GM18502 (cell line): ENCODE data around the gene LRRC41.
"Not testable (repeated sequence)": the region's sequence is repeated elsewhere in the genome, so short reads cannot be mapped to it uniquely, and the experiment has no call there.

ENCODE experiments used
- ATAC-seq: cut with Tn5 transposase; IDR thresholded peaks from one replicate; pipeline ENCODE4 v1.9.1; 2021; ENCODE audit warnings: mild to moderate bottlenecking; ENCODE audit not compliant: unreplicated experiment, poor library complexity

Gene LRRC41, protein sequence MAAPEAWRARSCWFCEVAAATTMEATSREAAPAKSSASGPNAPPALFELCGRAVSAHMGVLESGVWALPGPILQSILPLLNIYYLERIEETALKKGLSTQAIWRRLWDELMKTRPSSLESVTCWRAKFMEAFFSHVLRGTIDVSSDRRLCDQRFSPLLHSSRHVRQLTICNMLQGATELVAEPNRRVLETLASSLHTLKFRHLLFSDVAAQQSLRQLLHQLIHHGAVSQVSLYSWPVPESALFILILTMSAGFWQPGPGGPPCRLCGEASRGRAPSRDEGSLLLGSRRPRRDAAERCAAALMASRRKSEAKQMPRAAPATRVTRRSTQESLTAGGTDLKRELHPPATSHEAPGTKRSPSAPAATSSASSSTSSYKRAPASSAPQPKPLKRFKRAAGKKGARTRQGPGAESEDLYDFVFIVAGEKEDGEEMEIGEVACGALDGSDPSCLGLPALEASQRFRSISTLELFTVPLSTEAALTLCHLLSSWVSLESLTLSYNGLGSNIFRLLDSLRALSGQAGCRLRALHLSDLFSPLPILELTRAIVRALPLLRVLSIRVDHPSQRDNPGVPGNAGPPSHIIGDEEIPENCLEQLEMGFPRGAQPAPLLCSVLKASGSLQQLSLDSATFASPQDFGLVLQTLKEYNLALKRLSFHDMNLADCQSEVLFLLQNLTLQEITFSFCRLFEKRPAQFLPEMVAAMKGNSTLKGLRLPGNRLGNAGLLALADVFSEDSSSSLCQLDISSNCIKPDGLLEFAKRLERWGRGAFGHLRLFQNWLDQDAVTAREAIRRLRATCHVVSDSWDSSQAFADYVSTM

DNA sequence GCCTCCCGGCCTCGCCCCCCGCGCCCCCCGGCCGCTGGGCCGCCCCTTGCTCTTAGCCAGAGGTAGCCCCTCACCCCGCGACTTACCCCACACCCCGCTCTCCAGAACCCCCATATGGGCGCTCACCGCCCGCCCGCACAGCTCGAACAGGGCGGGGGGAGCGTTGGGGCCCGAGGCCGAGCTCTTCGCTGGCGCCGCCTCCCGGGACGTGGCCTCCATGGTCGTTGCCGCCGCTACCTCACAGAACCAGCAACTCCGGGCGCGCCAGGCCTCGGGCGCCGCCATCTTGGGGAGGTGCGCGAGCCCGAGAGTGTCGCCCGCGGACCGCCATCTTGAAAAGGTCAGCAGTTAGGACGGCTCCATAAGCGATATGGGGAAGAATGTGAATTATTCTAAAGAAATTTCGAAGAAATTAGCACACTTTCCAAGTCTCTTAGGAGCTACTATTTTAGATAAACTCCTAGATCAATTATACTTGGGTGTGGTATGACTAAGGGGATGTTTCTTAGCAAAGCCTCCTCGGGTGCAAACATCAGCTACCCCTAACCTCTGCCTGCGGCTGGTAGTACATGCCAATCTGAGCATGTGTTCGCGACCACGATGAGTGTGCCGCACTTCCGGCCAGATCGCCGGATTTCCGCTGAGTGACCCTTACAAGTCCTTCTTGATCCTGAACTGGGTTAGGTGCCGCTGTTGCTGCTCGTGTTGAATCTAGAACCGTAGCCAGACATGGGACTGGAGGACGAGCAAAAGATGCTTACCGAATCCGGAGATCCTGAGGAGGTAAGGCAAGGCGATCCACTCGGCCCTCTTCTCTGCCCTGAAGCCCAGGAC is at the start of gene LRRC41, which contains the start of gene UQCRH:
Gene LRRC41, minus strand, starts transcription at position 579 of the 834 bp plus-strand sequence. Its CDS starts 294 bp downstream, at position 285.
Gene UQCRH, plus strand, starts transcription at position 661 of the 834 bp plus-strand sequence. Its CDS starts 69 bp downstream, at position 730.
- ATAC-seq = peak; percentile 80

DNA sequence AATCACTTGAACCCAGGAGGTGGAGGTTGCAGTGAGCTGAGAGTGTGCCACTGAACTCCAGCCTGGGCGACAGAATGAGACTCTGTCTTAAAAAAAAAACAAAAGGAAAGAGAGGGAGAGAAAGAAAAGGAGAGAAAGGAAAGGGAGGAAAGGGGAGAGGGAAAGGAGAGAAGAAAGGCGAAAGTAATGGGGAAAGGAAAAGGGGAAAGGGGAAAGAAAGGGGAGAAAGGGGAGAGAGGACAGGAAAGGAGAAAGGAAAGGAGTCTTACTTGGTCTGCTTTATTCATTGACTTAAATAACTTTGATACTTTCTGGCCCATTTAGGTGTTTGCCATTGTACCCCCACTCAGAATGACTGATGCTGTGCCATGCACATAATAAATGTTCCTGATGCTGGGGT is 48.9 kb upstream of the LRRC41 start:
- no peak for ATAC-seq

DNA sequence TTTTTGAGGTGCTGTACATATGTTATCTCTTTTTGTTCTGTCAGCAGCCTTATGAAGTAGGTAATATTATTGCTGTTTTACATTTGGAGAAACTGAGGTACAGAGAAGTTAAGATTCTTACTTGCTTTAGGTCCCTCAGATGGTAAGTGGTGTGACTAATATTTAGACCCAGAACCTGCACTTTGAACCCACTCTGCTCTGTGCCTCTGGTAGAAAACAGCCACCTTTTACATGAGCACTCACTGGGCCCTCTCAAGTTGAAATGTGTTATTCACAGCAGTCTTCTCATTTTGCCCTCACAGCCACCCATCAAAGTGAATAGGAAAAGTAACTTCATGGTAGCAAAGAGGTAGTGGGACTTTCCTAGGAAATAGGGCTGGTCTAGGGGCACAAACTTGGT is 41.9 kb upstream of the LRRC41 start:
- no peak for ATAC-seq

DNA sequence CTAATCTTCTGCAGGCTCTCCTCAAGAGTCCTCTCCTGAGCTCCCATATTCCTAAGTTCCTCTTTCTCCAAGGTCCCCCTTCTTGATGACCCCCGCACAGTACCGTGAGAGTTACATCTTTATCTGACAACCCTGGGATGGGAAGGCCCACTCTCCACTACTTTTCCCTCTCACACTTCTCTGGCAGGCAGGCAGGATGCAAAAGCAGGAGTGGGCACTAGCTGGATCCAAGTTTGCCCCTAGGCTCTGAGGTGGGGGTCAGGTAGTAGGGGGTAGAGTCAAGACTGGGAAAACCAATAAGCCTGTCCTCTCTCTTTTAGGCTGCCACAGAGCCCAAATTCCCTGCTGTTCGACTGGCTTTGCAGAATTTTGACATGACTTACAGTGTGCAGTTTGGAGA is 41.1 kb upstream of the LRRC41 start:
- no peak for ATAC-seq

DNA sequence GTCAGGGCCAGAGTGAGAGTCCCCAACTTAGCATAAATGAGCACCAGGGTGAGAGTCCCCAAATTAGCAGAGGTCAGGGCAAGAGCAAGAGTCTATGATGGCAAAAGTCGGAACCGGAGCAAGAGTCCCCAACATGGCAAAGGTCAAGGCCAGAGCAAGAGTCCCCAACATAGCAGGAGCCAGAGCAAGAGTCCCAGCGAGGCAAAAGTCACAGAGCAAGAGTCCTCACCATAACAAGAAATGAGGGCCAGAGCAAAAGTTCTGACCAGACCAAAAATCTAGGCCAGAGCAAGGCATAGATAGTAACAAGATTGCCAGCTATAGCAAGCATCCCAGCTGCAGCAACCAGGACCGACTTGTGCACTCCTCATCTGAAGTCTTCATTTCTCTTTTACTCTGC is 40.3 kb upstream of the LRRC41 start:
- no peak for ATAC-seq

DNA sequence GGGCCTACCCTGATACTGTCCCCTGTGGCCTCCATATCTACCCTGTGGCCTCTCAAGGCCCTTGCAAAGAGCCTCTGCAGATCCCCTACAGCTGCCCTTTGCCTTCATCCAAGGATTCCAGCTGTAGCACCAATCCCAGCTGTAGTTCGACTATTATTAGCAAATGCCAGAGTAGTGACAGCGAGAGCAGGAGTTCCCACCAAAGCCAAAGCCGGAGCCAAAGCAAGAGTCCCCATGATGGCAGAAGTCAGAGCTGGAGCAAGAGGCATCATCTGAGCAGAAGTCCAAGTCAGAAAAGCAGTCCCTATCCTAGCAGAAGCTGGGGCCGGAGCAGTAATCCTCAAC is 39.9 kb upstream of the LRRC41 start:
- no peak for ATAC-seq

DNA sequence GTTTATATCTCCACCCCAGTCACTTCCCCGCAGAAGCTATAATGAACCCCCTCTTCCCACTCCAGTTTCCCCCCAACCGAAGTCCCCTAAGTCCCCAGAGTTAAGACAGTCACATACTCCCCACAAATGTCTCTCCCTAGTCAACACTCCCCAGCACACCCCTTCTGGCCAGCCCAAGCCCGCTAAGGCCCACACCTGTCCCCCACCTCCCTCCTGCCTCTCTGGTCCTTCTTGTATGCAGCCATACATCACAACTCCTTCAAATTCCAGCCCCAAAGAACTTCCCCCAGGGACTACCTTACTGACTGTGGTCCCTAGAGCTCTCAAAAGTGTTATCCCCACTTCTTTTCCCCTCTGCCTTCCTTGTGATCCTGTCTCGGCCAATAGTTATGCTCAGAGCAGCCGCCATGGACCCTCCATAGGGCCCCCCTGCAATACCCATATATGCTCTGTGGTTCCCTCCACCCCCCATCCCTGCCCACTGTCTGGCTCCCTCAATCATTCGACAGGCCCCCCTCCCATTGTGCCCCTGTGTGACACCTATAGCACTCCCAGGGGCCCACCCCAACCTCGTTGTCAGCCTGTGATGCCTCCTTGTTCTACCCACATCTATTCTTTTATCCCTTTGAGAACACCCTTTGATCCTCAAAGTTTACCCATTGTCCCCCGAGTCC is 39.4 kb upstream of the LRRC41 start:
- no peak for ATAC-seq

DNA sequence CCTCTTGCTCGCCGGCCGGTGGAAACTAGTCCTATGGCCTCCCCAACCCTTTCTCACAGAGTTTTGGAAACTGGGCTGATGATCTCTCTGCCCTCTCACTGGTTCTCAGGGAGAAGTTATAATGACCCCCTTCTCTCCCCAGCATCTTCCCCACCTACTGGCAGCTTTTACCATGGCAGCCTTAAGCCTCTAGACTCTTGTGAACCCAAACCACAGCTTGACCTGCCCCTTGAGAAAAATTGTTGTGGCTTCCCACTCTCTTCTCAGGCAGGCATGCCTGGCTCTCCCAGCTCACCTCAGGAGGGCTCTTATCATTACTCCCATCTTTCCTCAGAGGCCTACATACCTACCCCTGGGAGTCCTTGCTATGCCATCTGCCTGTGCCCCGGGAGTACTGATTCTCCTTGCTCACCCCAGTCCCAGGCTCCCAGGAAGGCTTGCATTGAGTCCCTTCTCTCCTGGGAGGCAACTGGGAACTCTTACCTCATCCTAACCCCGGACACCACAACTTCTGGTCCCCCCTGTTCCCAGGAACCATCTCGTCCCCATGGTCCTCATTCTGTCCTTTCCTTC is 38.8 kb upstream of the LRRC41 start:
- no peak for ATAC-seq

DNA sequence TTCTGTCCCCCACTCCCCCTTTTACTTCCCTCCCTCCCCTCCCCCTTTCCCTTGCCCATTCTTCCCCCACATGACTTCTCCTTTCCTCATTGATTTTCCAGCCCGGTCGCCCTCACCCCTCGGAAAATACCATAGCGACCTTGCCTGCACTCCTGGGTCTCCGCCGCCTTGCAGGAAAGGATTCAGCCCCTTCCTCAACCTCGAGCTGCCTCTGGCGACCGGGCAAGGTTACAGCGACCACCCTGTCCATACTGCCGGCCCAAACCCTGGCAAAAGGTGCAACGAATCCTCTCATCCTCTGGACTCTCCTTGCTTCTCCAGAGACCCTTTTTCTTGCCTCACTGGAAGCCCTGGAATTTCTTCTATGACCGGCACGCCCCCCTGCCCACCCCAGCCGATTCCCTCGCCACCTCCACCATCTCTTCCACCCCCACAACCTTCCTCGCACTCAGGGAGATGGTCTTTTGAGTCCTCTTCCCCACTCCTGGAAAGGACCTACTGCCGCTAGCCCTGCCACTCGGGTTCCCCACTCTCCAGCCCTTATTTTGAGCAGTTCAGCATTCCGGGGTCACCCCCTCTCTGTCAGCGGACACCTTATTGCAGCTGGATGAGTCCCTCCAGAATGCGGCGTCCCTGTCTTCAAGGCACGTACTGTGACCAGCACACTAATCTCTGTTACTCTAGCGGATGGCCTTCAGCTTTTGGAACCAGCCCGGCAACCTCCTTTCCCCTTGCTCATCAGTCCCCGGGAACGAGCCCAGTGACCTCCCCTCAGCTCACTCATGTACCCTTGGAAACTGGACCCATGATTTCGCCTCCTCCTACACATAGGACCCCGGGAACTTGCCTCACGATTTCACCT is 38.0 kb upstream of the LRRC41 start:
- no peak for ATAC-seq

DNA sequence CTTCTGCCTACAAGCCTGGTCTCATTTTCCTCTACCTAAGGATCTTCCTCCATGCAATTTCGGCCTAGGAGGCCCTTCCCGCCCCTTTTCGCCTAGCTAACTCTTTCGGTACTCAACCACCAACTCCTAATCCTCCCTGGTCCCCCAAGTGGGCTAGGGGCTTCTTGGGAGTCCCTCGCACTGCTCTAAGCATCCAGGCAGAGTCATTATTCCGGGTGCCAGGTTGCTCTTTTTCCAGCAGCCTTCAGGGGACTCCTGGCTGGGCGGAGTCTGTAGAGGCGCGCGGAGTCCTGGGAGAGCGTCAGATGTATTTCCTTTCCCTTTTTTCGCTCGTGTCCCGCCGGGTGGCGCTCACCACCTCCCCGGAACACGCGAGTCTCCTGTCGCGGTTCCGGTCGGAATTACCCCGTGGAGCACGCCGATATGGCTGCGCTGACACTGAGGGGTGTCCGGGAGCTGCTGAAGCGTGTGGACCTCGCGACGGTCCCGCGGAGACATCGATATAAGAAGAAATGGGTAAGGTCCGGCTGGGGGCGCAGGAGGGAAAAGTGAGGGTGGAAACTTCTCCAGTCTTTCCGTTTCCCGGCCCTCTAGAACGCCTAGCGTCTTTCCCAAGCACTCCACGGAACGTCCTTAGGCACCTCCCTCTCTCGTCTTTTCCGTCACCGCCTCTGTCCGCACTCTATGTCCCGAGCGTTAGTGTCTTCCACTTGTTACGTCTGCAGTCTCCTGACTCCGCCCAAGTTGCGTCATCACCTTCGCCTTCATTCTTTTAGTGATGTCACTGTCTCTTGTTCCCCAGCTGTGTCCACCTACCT is 37.2 kb upstream of the LRRC41 start, which contains the start of gene NSUN4:
Gene NSUN4, plus strand, starts transcription at position 404 of the 818 bp plus-strand sequence. Its CDS starts 20 bp downstream, at position 424.
- ATAC-seq = peak; percentile 81

DNA sequence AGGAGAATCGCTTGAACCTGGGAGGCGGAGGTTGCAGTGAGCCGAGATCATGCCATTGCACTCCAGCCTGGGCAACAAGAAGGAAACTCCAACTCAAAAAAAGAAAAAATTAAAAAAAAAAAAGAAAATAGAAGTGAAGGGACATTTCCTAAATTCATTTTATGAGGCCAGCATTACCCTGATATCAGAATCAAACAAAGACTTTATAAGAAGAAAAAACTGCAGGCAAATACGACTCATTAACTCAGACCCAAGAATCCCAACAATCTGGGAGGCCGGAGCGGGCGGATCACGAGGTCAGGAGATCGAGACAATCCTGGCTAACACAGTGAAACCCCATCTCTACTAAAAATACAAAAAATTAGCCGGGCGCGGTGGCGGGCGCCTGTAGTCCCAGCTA is 34.0 kb upstream of the LRRC41 start:
- not testable (repeated sequence) for ATAC-seq

DNA sequence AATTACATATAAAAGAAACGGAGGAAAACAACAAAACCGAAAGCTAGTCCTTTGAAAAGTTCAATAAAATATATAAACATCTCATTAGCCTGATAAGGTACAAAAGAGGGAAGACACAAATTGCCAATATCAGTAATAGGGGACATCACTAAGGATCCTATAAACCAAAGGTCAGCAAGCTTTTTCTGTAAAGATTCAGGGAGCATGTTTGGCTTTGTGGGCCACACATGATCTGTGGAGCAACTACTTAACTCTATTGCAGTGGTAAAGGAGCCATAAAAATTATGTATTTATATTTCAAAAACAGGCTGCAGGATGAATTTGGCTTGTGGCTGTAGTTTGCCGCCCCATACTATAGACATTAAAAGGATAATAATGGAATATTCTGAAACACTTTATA is 31.7 kb upstream of the LRRC41 start:
- no peak for ATAC-seq

DNA sequence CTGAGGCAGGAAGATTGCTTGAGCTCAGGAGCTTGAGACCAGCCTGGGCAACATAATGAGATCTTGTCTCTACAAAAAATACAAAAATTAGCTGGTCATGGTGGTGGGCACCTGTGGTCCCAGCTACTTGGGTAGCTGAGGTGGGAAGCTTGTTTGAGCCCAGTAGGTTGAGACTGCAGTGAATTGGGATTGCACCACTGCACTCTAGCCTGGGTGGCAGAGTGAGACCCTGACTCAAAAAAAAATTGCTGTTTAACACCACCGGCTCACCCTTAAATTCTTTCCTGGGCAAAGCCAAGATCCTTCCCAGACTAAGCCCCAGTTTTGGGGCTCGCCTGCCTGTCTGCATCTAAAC is 30.6 kb upstream of the LRRC41 start:
- no peak for ATAC-seq

DNA sequence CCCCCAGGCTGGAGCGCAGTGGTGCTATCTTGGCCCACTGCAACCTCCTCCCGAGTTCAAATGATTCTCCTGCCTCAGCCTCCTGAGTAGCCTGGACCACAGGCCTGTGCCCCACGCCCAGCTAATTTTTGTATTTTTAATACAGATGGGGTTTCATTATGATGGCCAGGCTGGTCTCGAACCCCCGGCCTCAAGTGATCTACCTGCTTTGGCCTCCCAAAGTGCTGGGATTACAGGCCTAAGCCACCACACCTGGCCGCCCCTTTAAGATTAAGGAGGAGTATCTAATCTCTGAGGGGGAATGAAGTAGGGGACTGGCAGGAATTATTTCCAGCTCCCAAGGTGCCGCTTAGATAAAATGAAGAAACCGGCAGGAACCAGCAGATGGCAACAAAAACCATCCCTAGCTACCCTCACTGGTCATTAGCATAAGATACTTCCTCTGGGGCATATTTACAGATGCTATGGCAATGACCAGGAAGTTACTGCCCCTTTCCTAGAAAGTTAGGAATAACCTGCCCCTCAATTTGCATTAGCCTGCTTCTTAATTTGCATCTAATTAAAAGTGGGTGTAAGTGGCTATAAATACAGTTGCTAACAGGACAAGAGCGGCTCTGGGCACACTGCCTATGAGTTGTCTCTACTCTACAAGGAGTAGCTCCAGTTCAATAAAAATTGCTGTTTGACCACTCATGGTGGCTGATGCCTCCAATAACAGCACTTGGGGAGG is 30.0 kb upstream of the LRRC41 start:
- peak; percentile 58 for ATAC-seq

DNA sequence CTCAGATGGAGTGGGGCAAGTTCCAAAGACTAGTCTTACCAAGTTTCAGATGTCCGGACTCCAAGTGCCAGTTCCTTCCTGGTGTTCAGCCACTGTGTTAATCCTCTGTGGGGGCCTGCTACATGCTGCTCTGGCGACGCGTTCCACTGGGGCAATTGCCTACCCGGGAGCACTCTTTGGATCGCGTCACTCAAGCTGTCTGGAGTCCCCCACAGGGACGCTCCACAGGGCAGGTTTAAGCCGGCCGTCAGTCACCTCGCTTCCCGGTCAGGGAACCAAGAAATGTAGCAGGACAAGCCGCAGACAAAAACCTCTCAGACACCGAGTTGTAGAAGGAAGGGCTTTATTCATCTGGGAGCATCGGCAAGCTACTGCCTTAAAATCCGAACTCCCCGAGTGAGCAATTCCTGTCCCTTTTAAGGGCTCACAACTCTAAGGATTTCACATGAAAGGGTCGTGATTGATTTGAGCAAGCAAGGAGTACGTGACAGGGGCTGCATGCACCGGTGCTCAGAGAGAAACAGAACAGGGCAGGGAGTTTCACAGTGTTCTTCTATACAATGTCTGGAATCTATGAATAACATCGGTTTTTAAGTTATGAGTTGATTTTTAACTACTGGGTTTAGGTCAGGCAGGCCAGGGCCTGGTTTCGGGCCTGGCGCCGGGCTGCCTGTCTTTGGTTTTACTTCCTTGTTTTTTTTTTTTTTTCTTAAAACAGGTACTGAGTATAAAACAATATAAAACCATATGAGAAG is 28.5 kb upstream of the LRRC41 start:
- peak; percentile 54 for ATAC-seq

DNA sequence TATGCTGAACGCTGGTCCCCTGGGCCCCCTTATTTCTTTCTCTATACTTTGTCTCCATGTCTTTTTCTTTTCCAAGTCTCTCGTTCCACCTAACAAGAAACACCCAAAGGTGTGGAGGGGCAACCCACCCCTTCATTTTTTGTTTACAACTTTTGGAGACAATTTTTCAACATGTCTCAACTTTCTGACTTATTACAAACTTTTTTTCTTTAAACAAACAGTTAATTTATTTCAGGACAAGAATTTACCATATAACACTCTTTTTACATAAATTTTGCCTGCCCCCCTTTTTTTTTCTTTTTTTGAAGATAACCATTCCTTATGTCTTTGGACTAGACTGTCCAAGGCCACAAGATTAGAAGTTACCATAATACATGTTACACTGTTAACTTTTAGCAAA is 27.0 kb upstream of the LRRC41 start:
- not testable (repeated sequence) for ATAC-seq

DNA sequence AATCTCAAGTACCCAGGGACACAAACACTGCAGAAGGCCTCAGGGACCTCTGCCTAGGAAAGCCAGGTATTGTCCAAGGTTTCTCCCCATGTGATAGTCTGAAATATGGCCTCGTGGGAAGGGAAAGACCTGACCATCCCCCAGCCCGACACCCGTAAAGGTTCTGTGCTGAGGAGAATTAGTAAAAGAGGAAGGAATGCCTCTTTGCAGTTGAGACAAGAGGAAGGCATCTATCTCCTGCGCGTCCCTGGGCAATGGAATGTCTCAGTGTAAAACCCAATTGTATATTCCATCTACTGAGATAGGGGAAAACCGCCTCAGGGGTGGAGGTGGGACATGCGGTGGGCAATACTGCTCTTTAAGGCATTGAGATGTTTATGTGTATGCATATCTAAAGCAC is 26.4 kb upstream of the LRRC41 start:
- ATAC-seq = not testable (repeated sequence)
